A673 (cell line): ENCODE results near the gene GOLGA8B. TPM values are rescaled to one million over a fixed set of nuclear protein-coding genes. Genes with fewer than 3 reads are reported as not detected.
"Not testable (repeated sequence)": the region's sequence is repeated elsewhere in the genome, so short reads cannot be mapped to it uniquely, and the experiment has no call there.

Experiments
- BruUV-seq: library from RNA; stranded (reverse); fragments of 400-500 nt; replicated peaks from 2 replicates; lab custom pipeline; 2021; lab: Mats Ljungman, UMichigan
- CTCF ChIA-PET: fragments of 300-600 bp; sonication (Branson Sonifier 250); formaldehyde crosslinking; loops from one replicate; lab custom pipeline; 2022; ENCODE audit warnings: antibody characterized with exemption; lab: Charles Lee
- POLR2A ChIA-PET: fragments of 300-600 bp; sonication (Branson Sonifier 250); formaldehyde crosslinking; loops from one replicate; lab custom pipeline; 2022; ENCODE audit warnings: antibody characterized with exemption; ENCODE audit not compliant: low non-redundant PET; lab: Charles Lee
- DNase-seq: peaks from one replicate; pipeline ENCODE4 v3.0.0-alpha.2; 2015; ENCODE audit warnings: low spot score
- H3K27ac ChIP-seq: fragments of 200-600 bp; sonication (generic); 2 replicates; pipeline ENCODE4 v1.5.1; 2016; ENCODE audit warnings: mixed run types, low read depth, mild to moderate bottlenecking, mixed read lengths, antibody characterized with exemption, low read length; ENCODE audit not compliant: poor library complexity, severe bottlenecking
- H3K27me3 ChIP-seq: fragments of 200-600 bp; sonication (generic); replicated peaks from 2 replicates; pipeline ENCODE4 v1.6.1; 2017; ENCODE audit warnings: mixed run types, low read depth, mild to moderate bottlenecking, mixed read lengths, antibody characterized with exemption, low read length; ENCODE audit not compliant: insufficient read depth, poor library complexity
- H3K36me3 ChIP-seq: fragments of 200-600 bp; sonication (generic); 2 replicates; pipeline ENCODE4 v1.6.1; 2016; ENCODE audit warnings: mixed run types, mild to moderate bottlenecking, mixed read lengths, antibody characterized with exemption, low read length; ENCODE audit not compliant: insufficient read depth, poor library complexity, severe bottlenecking
- H3K4me1 ChIP-seq: fragments of 200-600 bp; sonication (generic); 2 replicates; pipeline ENCODE4 v1.6.1; 2017; ENCODE audit warnings: mixed run types, mild to moderate bottlenecking, mixed read lengths, antibody characterized with exemption, low read length; ENCODE audit not compliant: insufficient read depth, poor library complexity, severe bottlenecking
- H3K4me3 ChIP-seq: fragments of 200-600 bp; sonication (generic); 2 replicates; pipeline ENCODE4 v1.5.1; 2016; ENCODE audit warnings: low read depth, mixed run types, mild to moderate bottlenecking, mixed read lengths, low read length; ENCODE audit not compliant: poor library complexity, severe bottlenecking
- H3K9me3 ChIP-seq: fragments of 200-600 bp; sonication (generic); 2 replicates; pipeline ENCODE4 v1.6.1; 2016; ENCODE audit warnings: mixed run types, low read depth, mild to moderate bottlenecking, mixed read lengths, antibody characterized with exemption, low read length; ENCODE audit not compliant: poor library complexity, severe bottlenecking
- intact Hi-C: fragments of 100-400 bp; cut with micrococcal nuclease; formaldehyde crosslinking; loops from one replicate; pipeline ENCODE4 v1.10.0; 2022; ENCODE audit not compliant: unreplicated experiment
- total RNA-seq: library from RNA; stranded (reverse); gene quantifications from 2 replicates; pipeline ENCODE4 v1.2.3, GENCODE V29; 2021

The GOLGA8B gene
- total RNA-seq, 1 experiment from 2014 or later: 36.0 TPM

DNA sequence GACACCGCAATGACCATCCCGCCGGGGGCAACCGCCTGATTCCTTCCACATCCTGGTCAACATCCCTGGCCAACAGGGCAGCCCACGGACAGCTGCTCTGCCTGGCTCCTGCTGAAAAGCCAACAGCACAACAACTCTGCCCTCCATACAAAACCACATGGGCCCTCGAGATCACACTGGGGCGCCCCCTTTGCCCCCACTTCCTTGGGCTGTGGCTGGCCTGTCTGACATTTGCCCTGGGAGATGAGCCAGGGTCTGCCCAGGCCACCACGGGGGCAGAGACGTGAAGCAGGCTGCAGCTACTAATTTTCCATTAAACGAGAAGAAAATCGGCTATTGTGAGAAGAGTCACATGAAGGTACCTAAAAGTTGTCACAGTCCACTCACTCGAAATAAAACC is 16.3 kb downstream of the GOLGA8B start:
- H3K4me1 ChIP-seq, H3K4me3 ChIP-seq, BruUV-seq, POLR2A ChIA-PET, CTCF ChIA-PET, H3K9me3 ChIP-seq, H3K27ac ChIP-seq, H3K27me3 ChIP-seq, H3K36me3 ChIP-seq, intact Hi-C loops, DNase-seq: not testable (repeated sequence)

GRCh38 chr15:34564711-34565110 is 18.7 kb downstream of the GOLGA8B start:
- H3K4me3 ChIP-seq, H3K9me3 ChIP-seq, intact Hi-C loops, DNase-seq, H3K36me3 ChIP-seq, POLR2A ChIA-PET, H3K27ac ChIP-seq, H3K4me1 ChIP-seq, CTCF ChIA-PET, BruUV-seq, H3K27me3 ChIP-seq: not testable (repeated sequence)

GRCh38 chr15:34560814-34561213 is 22.6 kb downstream of the GOLGA8B start:
- H3K4me1 ChIP-seq, BruUV-seq, intact Hi-C loops, H3K27ac ChIP-seq, POLR2A ChIA-PET, CTCF ChIA-PET, H3K9me3 ChIP-seq, DNase-seq, H3K36me3 ChIP-seq, H3K4me3 ChIP-seq, H3K27me3 ChIP-seq: not testable (repeated sequence)

- POLR2A ChIA-PET, CTCF ChIA-PET, H3K9me3 ChIP-seq, H3K36me3 ChIP-seq, H3K27me3 ChIP-seq, H3K4me1 ChIP-seq, DNase-seq, intact Hi-C loops, H3K4me3 ChIP-seq, H3K27ac ChIP-seq, BruUV-seq: not testable (repeated sequence)
Measured at GRCh38 chr15:34559764-34560163, 23.7 kb downstream of the GOLGA8B start.

DNA sequence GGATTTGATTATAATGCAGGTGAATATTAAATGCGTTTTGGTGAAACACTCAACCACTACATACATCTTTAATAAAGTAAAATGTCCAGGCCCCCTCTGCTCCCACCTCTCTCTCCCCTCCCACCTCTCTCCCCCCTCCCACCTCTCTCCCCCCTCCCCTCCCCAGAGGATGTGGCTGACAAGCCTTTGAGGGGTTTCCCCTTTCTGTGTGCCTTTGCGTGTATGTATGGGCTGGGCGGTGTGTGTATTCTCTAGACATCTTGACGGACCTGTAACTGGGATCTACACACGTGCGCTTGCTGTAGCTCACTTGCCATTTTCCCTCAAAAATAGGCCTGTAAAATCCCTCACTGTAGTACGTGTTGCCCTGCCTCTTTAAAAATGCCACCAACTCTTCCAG is 28.3 kb downstream of the GOLGA8B start:
- BruUV-seq, H3K27me3 ChIP-seq, H3K36me3 ChIP-seq, CTCF ChIA-PET, H3K9me3 ChIP-seq, H3K4me3 ChIP-seq, H3K4me1 ChIP-seq, POLR2A ChIA-PET, intact Hi-C loops, DNase-seq, H3K27ac ChIP-seq: not testable (repeated sequence)

DNA sequence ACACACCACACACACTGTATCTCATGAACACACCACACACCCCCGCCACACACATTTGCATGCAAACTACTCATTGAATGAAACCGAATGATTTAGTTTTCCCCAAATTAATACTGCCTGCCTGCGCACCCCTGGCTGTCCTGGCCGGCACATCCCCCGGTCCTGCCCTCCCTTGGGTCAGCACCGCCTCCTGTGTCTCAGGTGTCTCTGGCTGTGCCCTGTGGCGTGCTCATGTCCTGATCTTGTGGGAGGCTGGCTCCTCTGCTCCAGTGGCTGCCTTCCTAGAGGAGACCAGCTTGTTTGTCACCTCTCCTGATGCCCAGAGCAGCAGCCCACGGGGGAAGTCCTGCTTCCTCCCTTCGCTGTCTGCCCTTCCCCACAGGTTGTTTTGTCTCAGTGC is 28.7 kb downstream of the GOLGA8B start:
- H3K36me3 ChIP-seq, intact Hi-C loops, H3K27ac ChIP-seq, H3K4me3 ChIP-seq, POLR2A ChIA-PET, H3K9me3 ChIP-seq, CTCF ChIA-PET, BruUV-seq, H3K27me3 ChIP-seq, H3K4me1 ChIP-seq, DNase-seq: not testable (repeated sequence)

DNA sequence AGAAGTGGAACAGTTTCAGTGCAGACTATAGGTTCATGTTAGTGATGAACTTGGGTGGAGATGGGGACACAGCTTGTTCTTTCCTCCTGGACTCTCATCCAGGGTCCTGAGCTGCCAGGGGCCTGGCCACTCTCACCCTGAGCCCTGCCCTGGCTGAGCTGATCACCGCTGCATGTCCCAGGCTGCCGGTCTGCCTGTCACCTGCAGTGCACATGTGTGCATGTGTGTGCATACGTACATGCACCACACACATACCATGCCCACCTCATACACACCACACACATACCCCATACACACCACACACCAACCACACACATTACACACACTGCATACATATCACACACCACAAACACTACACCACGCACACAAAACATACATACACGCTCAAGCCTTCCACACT is 29.3 kb downstream of the GOLGA8B start:
- H3K4me3 ChIP-seq, H3K27me3 ChIP-seq, intact Hi-C loops, BruUV-seq, H3K36me3 ChIP-seq, CTCF ChIA-PET, POLR2A ChIA-PET, H3K27ac ChIP-seq, H3K4me1 ChIP-seq, H3K9me3 ChIP-seq, DNase-seq: not testable (repeated sequence)

GRCh38 chr15:34550129-34550528 is 33.3 kb downstream of the GOLGA8B start:
- not testable (repeated sequence) for H3K27me3 ChIP-seq

More at GRCh38 chr15:34550129-34550528, 33.3 kb downstream of the GOLGA8B start:
- CTCF ChIA-PET, intact Hi-C loops, H3K9me3 ChIP-seq, BruUV-seq, H3K27ac ChIP-seq, POLR2A ChIA-PET, H3K36me3 ChIP-seq, H3K4me3 ChIP-seq, H3K4me1 ChIP-seq, DNase-seq: not testable (repeated sequence)
